Activated CD4-positive, alpha-beta T cell treated with anti-CD3 and anti-CD28 coated beads, Interleukin-10, Interleukin-2, amounts not matched to agents 100 ng/mL and 50 ng/mL, durations not matched to agents 16 hours and 8 hours (primary cell): Measurements from ENCODE around the gene BPIFB2.
A peak's percentile ranks its signal among the peaks of the same experiment; 100 is the strongest.
"Not testable (repeated sequence)": the region's sequence is repeated elsewhere in the genome, so short reads cannot be mapped to it uniquely, and the experiment has no call there.

Source experiments
- DNase-seq: peaks from one replicate; pipeline ENCODE4 v3.0.0-alpha.2; 2020

BPIFB2 gene

DNA sequence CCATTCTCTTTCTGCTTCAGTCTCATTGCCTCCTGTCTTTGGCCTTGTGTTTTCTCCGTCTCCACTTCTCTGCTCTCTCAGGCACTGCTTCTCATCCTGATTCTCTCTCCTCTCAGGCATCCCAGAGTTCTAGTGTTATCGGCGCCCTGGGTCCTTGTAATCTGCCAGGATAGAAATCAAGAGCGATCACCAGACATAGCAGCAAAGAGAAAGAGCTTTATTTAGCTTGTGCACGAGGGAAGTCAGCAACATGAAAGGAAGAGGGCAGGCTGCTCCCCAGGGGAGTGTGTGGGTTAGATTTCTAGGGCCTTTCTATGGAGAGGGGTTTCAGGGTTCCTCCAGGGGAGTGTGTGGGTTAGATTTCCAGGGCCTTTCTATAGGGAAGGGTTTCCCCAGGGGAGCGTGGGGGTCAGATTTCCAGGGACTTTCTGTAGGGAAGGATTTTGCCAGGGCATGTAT is 35.8 kb upstream of the BPIFB2 start:
- peak; percentile 43 for DNase-seq

DNA sequence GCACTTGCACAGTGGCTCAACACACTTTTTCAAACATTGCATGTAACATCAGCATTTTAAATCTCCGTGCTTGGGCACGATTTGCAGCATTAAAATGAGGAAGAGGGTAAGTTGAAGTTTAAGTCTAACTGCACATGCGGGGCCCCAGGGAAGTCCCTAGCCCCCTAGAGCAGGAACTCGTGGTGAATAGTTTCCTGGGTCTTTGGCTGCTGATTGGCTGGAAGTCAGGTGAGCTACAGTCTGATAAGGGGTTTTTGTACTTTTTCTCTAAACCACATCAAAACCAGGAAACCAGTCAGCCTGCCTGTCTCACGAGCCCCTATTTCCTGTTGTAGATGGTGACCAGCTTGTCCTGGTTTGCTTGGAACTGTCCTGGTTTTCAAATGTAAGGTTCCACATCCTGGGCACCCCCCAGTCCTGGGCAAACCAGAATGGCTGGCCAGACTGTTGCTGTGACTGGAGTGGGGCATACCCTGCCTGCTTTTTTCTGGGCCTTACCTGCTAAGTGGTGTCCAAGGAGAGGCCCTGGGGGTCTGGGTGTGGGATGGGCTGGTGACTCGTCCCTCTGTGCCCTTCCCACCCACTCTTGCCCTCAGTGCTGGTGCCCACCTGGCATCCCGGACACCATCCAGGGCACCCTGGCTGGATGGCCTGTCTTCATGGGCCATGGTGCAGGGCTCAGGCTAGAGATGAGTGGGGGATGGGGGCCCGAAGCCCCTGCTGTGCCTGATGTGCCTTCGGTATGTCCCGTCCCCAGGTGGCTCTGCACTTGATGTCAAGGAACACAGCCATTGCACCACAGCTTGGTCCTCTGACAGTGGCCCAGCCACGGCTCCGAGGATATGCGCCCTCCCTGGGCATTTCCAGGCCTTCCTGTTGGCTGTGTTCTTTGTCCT is 35.1 kb upstream of the BPIFB2 start:
- peak; percentile 95 for DNase-seq

DNA sequence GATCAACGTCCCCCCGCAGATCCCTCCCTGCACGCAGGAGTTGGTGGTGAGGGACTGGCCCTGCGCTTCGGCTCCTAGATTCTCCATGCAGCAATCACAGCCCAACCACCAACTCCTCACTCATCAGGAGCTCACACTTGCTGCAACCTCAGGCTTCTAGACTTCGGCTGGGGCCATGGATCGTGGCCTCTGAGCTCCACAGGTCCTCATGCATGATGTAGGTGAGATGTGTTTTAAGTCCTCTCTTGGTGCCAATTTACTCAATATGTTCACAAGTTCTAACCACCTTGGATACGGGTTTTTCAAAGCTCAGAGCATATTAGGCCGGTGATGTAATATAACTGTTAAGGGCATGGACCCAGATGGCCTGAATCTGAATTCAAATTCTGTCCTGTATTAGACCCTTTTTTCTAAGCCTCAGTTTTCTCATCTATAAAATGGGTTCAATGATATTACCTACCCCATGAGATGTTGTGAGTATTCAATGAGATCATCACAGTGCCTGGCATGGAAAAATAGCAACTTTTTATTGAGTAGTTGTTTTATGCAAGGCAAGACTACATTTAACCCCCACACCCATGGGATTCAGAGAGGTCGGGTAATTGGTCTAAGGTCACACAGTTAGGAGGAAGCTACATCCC is 34.3 kb upstream of the BPIFB2 start:
- DNase-seq = no peak

DNA sequence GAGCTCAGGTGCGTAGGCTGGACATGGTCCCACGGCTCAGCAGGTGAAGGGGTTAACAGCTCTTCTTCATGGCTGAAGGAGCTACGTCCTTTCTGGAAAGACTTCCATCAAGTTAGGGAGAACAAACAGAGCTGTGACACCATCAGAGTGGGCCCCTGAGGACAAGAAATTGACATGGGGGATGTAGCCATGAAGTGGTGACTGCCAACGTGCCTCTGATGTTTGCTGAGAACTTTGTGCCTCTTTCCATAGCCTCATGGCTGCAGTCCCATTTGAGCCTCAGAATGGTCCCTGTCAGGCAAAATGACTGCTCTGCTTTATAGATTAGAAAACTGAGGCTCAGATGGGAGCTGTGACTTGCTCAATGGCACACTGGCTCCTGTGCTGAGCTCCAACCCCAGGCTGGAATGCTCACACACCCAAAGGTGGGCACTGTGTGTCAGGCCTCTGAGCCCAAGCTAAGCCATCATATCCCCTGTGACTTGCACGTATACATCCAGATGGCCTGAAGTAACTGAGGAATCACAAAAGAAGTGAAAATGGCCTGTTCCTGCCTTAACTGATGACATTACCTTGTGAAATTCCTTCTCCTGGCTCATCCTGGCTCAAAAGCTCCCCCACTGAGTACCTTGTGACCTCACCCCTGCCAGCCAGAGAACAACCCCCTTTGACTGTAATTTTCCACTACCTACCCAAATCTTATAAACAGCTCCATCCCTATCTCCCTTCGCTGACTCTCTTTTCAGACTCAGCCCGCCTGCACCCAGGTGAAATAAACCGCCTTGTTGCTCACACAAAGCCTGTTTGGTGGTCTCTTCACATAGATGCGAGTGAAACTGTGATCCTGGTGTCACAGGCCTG is 33.1 kb upstream of the BPIFB2 start:
- DNase-seq = not testable (repeated sequence)

DNA sequence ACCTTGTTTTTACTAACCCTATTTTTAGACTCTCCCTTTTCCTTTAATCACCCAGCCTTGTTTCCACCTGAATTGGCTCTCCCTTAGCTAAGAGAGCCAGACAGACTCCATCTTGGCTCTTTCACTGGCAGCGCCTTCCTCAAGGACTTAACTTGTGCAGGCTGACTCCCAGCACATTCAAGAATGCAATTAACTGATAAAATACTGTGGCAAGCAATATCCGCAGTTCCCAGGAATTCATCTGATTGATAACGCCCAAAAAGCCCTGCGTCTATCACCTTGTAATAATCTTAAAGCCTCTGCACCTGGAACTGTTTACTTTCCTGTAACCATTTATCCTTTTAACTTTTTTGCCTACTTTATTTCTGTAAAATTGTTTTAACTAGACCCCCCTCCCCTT is 32.4 kb upstream of the BPIFB2 start:
- DNase-seq = not testable (repeated sequence)

DNA sequence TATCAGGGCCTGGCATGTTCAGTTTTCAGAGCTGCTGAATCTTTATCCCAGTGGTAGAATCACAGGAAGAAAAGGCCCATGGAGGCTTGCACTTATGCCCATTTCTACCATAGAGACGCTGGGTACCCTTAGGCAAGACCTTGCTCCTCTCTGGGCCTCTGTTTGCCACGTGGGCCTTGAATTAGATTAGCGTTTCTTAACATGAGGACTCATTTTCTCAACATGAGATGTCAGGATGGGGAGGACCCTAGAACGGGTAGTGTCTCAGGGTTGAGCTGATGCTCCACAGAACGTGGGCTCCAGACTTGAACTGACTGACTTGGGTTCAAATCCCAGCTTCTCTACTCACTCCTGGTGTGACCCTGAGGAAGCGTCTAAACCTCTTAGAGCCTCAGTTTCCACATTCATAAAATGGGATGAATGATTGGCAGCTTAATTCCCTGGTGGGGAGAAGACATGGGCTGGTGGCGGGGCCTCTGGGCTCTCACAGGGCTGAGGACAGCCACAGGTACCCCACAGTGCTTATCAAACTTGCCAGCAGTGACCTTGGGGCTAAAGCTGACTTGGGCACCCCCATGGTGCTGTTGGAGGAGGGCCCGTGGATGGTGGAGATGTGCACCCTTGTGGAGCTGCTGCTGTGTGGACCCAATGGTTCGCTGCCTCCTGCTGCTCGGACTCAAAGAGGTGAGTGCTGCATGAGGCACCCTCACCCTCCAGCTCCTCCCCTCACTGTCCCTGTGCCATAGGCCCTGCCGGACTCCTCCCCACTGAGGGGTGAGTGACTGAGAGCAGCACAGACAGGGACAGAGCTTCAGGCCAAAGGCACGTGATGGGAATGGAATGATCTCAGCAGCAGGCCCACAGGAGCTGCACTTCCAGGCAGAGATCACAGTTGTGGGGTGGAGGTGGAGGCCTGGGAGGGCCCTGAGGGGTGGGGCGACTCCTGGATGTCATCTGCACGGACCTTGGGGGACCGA is 31.5 kb upstream of the BPIFB2 start:
- no peak for DNase-seq

DNA sequence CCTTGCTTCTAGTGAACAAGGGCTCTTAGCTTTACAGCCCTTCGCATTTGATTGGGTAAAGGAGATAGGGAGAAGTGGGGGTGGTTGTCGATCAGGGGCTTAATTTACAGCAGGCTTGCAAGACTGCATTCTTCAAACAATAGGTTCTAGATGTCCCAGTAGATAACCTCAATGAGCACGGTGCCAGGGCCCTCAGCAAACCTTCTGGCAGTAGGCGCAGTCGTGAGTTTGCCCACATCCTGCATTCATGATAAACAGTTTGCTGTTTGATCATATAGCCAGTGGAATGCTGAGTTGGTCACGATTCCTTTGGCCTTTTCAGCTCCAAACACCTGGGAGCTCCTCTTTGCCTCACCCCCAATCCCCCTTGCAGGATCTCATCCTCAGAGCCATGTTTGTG is 30.8 kb upstream of the BPIFB2 start:
- no peak for DNase-seq

DNA sequence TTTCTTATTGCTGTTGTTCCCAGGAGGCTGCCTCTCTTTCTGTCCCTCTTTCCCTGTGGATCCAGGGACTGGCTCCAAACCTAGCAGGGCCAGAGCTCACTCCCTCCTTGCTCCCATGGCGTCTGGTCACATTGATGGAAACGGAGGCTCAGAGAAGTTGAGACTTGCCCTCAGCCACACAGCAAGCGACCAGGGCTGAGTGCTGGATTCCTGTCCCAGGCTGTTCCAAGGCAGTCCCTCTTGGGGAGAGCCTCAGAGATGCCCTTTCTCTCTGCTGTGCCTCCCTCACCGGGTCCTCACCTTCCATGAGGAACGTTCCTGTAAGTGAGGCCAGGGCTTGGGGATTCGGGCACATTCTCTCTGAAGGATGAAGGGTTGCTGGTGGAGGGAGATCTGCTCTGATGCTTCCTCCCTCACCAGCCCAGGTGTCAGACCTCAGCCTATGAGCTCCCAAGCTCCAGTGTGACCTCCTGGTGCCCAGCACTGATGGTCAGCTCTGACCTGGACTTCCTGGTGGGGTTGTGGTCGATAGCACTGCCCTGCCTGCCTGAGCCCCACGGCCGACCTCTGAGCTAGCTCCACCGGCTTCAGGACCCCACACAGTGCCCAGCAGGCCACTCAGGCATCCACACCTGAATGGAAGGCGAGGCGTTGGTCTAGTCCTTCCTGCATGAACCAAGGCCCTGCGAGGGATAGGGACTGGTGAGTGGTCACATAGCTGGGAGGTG is 30.1 kb upstream of the BPIFB2 start:
- DNase-seq = no peak

DNA sequence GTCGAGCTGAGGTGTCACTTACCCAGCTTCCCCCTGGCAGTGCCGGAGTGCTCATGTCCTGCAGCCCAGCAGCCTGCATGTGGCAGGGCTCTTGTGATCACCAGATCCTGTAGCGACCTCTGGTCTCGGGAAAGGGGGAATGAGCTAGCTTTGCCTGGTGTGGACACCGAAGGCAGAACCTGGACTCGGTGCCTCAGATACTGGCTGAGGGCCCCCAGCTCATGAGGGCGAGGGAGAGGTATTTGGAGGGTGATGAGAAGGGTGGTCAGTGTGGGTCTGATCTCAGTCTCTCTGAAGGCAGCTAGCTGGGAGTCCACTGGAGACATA is 29.5 kb upstream of the BPIFB2 start:
- DNase-seq = no peak

DNA sequence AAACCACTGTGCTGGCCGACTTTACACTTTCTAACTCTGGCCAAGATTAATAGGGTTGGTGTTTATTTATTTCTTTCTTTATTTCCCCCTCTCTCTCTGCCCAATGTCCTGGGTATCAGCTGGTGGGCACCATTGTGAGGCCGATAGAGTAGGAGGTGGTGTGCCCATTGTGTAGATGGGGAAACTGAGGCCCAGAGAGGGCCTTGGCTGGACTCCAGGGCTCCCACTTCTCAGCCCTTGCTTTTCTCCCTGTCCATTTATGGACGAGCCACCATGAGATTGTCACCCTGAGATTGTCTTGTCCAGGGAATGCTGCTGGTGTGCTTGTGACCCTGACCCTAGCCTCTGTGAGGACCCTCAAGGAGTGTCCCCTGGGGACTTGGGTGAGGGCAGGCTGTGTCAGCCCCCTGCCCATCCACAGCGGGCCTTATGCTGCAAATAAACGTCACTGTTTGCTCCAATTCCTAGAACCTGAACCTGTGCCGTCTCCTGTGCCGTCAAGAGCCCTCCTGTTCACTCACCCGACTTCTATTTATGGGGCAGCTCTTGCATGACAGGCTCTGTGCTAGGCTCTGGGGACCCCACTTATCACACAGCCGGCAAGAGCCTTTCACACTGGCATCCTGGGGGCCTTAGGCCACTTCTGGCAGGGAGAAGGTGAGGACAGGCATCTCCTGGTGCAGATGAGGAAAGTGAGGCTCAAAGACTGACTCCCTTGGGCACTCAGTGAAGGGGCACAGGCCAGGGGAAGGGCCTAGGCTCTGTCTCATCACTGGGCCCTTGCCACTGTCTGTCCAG is 28.1 kb upstream of the BPIFB2 start:
- DNase-seq = no peak

DNA sequence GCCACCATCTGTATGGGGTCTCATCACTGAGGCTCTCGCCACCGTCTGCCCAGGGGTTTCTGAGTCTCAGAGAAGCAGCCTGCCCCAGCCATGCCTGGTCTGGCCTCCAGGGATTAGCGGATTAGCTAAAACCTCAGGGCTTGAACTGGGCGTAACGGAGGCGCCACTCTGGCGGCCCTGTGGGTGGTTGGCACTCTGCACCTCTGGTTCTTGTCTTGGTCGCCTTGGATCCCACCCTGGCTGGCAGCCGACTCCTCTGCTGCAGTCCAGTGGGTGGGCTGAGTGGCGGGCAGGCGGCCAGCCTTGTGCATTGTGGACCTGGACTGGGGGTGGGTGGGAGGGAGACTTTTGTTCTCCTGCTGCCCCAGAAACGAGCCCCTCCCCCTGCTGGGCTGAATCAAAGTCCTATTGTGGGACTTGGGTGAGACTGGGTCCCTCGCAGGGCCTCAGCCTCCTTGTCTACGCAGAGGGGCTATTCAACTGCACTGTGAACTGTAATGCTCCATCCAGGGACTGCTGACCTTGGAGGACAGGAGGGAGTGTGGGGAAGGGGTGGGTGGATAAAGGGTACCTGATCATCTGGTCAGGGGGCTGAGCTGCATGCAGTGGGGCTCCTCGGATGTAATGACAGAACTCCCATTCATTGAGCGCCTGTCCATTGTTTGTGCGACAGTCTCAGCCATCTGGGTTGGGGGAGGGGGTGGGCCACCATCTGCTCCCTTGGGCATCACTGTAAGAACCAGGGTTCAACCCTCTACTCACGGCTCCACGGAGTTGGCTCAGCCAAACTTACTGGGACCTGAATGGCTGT is 27.2 kb upstream of the BPIFB2 start:
- DNase-seq = no peak

DNA sequence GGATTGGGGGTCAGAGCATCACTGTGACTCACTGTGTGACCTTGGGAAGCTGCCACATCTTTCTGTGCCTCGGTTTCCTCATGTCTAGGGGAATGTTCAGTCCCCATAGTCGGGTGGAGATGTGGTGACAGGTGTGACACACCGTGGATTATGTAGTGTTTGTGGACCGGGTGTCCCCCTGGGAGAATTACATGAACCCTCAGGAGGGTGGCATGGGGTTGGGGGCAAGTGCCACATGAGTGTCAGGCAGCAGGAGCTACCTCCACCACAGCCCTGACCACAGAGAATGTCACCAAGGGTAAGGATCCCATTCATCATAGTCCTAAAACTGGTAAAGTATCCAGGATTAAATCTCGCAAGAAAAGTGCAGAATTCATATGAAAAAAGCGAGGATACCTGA is 26.5 kb upstream of the BPIFB2 start:
- no peak for DNase-seq

DNA sequence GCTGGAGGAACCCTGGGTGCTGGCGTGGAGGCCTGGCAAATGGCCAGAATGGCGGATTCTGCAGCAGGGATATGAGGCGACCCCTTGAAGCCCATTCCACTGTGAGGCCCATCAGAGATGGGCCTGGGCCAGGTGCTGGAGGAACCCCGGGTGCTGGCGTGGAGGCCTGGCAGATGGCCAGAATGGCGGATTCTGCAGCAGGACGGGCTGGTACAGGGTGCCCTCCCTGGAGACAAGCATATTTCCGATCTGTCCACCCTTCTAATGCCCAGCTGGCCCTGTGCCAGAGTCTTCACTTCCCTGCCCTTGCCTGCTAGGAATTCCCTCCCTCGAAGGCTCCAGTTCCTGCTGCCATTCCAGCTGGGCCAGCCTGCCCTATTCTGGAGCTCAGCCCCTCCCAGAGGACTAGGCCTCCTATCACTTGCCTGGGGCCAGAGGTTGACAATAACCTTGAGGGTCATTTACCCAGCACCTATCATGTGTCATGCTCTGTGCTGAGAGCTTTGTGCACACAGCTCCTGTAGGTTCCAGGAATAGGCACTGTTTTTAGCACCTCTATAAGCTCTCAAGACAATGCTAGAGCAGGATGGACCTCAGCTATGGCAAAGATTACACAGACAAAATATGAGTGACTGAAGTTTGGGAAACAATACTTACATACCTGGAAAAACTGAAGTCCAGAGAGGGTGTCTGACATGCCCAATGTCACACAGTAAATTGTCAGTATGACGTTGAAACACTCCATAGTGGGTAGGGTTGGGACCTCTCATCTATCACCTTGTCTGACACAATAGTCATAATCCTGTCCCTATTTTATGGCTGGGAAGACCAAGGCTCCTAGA is 24.7 kb upstream of the BPIFB2 start:
- no peak for DNase-seq

DNA sequence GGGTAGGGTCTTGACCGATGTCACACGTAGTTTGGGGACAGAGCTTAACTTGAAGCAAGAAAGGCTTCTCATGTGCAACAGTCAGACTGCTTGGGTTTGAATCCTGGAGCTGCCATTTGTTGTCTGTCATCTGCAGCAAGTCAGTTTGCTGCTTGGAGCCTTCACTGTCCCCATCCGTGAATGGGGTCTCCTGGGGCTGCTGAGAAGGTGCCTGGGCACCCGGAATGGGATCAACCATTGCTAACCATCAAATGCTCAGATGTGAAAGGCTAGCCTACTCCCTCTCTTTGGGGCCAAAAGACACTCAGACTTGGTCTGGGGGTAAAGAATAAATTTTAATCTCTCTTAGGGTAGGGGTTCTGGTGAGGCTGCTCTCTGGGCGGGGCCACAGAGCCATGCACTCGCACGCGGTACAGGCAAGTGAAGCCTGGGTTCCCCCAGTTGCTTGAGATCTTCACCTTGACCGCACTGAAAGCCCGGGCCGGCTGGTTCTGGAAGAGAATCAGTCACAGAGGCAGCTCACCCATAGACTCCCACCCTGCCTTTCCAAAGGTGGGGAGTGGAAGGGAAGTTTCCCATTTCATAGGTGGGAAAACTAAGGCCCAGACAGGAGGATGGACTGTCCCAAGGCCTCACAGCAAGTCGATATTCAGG is 23.9 kb upstream of the BPIFB2 start:
- DNase-seq = no peak

DNA sequence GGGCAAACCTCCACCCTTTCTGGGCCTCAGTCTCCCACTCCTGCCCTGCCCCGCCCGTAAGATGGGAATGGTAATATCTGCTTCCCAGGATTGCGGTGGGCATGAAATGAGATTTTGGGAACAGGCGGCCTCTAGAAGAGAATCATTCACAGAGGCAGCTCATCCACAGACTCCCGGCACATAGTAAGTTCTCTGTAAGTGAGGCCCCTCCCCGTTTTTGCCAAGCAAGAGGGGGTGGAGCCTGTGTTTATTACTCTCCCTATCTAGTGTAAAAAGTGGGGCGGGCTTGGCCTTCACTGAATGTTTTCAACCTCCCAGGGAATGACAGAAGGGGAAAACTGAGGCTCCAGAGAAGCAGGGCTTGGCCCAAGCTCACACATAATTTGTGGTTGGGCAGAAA is 23.3 kb upstream of the BPIFB2 start:
- no peak for DNase-seq

DNA sequence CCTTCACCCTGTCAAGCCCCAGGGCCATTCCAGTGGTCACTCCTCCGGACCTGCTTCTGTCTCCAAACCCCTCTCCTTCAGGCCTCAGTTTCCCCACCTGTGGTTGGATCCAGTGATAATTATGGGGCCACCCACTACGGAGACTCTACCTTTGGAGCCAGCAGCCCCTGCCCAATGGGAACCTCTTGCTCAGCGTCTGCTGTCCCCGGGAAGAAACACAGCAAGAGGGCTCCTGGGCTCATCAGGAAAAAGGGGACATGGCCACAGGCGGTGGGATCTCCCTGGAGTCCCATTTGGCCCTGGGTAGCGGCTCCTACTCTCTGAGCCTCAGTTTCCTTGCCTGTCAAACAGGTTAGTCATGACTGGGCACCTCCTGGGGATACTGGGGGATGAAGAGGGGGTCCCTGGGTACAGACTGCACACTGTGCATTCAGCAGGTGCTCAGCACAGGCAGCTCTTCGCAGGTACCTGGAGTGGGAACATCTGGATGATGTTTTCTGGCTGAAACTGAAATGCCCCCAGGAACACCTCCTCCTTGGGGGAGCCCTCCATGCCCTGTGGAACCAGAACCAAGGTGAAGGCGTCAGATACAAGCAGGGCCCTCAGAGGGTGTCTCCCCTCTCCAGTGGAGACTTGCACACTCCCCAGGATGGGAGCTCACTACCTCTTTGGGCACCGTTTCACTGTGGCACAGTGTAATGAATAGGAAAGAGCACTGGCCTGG is 22.7 kb upstream of the BPIFB2 start:
- no peak for DNase-seq

DNA sequence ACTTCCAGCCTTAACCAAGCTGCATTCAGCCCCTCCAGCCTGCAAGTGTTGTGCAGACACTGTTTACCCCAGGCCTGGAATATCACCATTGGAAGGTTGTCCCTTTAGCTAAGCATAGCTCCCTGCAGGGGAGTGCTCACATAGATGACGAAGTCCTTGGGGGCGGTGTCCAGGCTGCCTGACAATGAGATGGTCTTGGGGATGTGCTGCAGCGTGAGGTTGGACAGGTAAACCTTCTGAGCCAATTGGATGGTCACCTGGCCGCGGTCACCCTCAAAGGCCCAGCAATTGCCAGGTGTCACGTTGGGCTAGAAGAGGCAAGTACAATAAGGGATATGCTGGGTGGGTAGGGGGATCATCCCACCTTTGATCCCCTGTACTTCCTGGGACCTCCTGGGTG is 21.9 kb upstream of the BPIFB2 start:
- DNase-seq = no peak
